K562 (cell line): Measurements from ENCODE around the gene ABT1. TPM values are rescaled to one million over a fixed set of nuclear protein-coding genes. Genes with fewer than 3 reads are reported as not detected.

Source experiments
- ARID2 ChIP-seq: fragments of 450-650 bp; IDR thresholded peaks from 2 replicates; pipeline ENCODE4 v1.6.1; 2017; ENCODE audit warnings: antibody characterized with exemption, mild to moderate bottlenecking
- BRD9 ChIP-seq: fragments of 450-650 bp; IDR thresholded peaks from 2 replicates; pipeline ENCODE4 v1.6.1; 2018; ENCODE audit warnings: low read depth; ENCODE audit not compliant: partially characterized antibody
- EWSR1 ChIP-seq: fragments of 450-650 bp; IDR thresholded peaks from 2 replicates; pipeline ENCODE4 v1.6.1; 2018; ENCODE audit warnings: borderline replicate concordance, mild to moderate bottlenecking, low read depth, moderate library complexity; ENCODE audit not compliant: partially characterized antibody
- FOSL1 ChIP-seq: fragments of 200-800 bp; sonication (Bioruptor generic); conservative IDR thresholded peaks from 2 replicates; pipeline ENCODE4 v1.6.1; 2016; ENCODE audit warnings: missing genetic modification characterization, missing compliant biosample characterization
- FOXJ3 ChIP-seq: sonication (generic); formaldehyde crosslinking; IDR thresholded peaks from 2 replicates; pipeline ENCODE4 v1.4.0; 2020; ENCODE audit warnings: mild to moderate bottlenecking, missing genetic modification reagents
- GATAD2B ChIP-seq: fragments of 450-650 bp; IDR thresholded peaks from 2 replicates; pipeline ENCODE4 v1.6.1; 2017; ENCODE audit warnings: mild to moderate bottlenecking, borderline replicate concordance
- HDGF ChIP-seq: fragments of 450-650 bp; IDR thresholded peaks from 2 replicates; pipeline ENCODE4 v1.6.1; 2016
- NFYB ChIP-seq: IDR thresholded peaks from 2 replicates; pipeline ENCODE4 v1.6.1; 2011; ENCODE audit warnings: mild to moderate bottlenecking, moderate library complexity; ENCODE audit not compliant: insufficient read length; ENCODE audit errors: extremely low read depth
- NR2C2 ChIP-seq, 2 experiments: fragments of 200-800 bp in 1 of 2; sonication (Bioruptor generic) in 1 of 2; sonication (generic) in 1 of 2; formaldehyde crosslinking in 1 of 2; IDR thresholded peaks; 2 replicates each; pipeline versions ENCODE4 v1.6.1 to v1.8.0; 2016 to 2022; ENCODE audit warnings: mild to moderate bottlenecking in 1 of 2, missing compliant biosample characterization in 1 of 2, missing genetic modification characterization in 1 of 2, missing genetic modification reagents in 1 of 2
- POLR2A ChIP-seq: fragments of 450-650 bp; conservative IDR thresholded peaks from 2 replicates; pipeline ENCODE4 v1.6.1; 2016
- STAT5B ChIP-seq: fragments of 250-450 bp; sonication (Bioruptor Pico); IDR thresholded peaks from 2 replicates; pipeline ENCODE4 v1.8.0; 2021; ENCODE audit warnings: mild to moderate bottlenecking, inconsistent platforms
- STAT6 ChIP-seq: sonication (generic); formaldehyde crosslinking; IDR thresholded peaks from 2 replicates; pipeline ENCODE4 v1.8.1; 2023; ENCODE audit warnings: mild to moderate bottlenecking, missing genetic modification reagents
- TCF3 ChIP-seq: sonication (generic); formaldehyde crosslinking; IDR thresholded peaks from 2 replicates; pipeline ENCODE4 v1.4.0; 2020; ENCODE audit warnings: mild to moderate bottlenecking, missing genetic modification reagents
- TFE3 ChIP-seq: fragments of 450-650 bp; formaldehyde crosslinking; IDR thresholded peaks from 2 replicates; pipeline ENCODE4 v1.4.0; 2020; ENCODE audit warnings: mild to moderate bottlenecking, mixed read lengths
- THAP7 ChIP-seq: fragments of 250-450 bp; sonication (Bioruptor Pico); IDR thresholded peaks from 2 replicates; pipeline ENCODE4 v1.5.0; 2021
- THRAP3 ChIP-seq: fragments of 450-650 bp; IDR thresholded peaks from 2 replicates; pipeline ENCODE4 v1.6.1; 2016; ENCODE audit warnings: mild to moderate bottlenecking, inconsistent platforms, borderline replicate concordance
- XRCC5 ChIP-seq: fragments of 200-400 bp; formaldehyde crosslinking; IDR thresholded peaks from 2 replicates; pipeline ENCODE4 v1.6.1; 2017; ENCODE audit warnings: low read depth, mild to moderate bottlenecking, low read length
- ZBTB9 ChIP-seq: fragments of 450-650 bp; formaldehyde crosslinking; IDR thresholded peaks from 2 replicates; pipeline ENCODE4 v1.4.0; 2020; ENCODE audit warnings: mild to moderate bottlenecking, moderate library complexity
- ZKSCAN1 ChIP-seq: fragments of 150-350 bp; IDR thresholded peaks from 2 replicates; pipeline ENCODE4 v1.6.1; 2016; ENCODE audit warnings: low read depth, low read length
- ZNF316 ChIP-seq: fragments of 450-650 bp; IDR thresholded peaks from 2 replicates; pipeline ENCODE4 v1.6.1; 2016
- ZNF511 ChIP-seq: sonication (generic); formaldehyde crosslinking; IDR thresholded peaks from 2 replicates; pipeline ENCODE4 v1.8.0; 2022; ENCODE audit warnings: mild to moderate bottlenecking, missing genetic modification reagents
- ZNF696 ChIP-seq: fragments of 250-450 bp; sonication (Bioruptor Pico); conservative IDR thresholded peaks from 2 replicates; pipeline ENCODE4 v1.4.0; 2020; ENCODE audit warnings: mild to moderate bottlenecking, moderate library complexity
- polyA plus RNA-seq, 8 experiments: library from polyadenylated mRNA; depleted of rRNA in 4 of 8; stranded (reverse) in 5 of 8; unstranded in 3 of 8; fragments of >200 nt; fragmentation: Nextera tagmentation in 2 of 8; fragmentation: Illumina TruSeq in 1 of 8; extraction: Ambion mirVana in 2 of 8; extraction: Trizol in 1 of 8; gene quantifications; 2 replicates each; pipeline versions ENCODE4 v1.2.1 to v1.2.3, GENCODE V29; 2011 to 2014; ENCODE audit warnings: inconsistent platforms in 1 of 8, missing spikeins in 1 of 8
- total RNA-seq, 7 experiments: library from RNA; depleted of rRNA in 6 of 7; stranded (reverse); fragments of >200 nt in 6 of 7; fragmentation: Illumina TruSeq in 2 of 7; extraction: Trizol in 2 of 7; gene quantifications; 2 replicates each; pipeline versions ENCODE4 v1.2.1 to v1.2.3, GENCODE V29; 2011 to 2021; ENCODE audit warnings: low replicate concordance in 1 of 7

Gene ABT1
- total and polyA plus RNA-seq, 9 of the 15 experiments (the other 6 are each of a cell fraction or from before 2014, with no cell fraction given), result 8.8 to 52.7 (median 40.7) TPM

GRCh38 chr6:26556263-26557070 is 40.3 kb upstream of the ABT1 start (continued):
- TF ChIP-seq NR2C2 (CRISPR knock-in tag; IDR thresholded peaks at IDR 0.05) (no peak), NR2C2 (tag; IDR thresholded peaks at IDR 0.05) (0 out of 2 replicates have a peak, but pooled peaks have one; percentile 26), ZNF696 (CRISPR knock-in tag) (no peak), ARID2 (no peak), THAP7 (CRISPR knock-in tag) (no peak), XRCC5 (peak; percentile 24; the same call in 1 of the 2 replicates), FOXJ3 (CRISPR knock-in tag) (no peak), ZKSCAN1 (no peak), STAT6 (CRISPR knock-in tag) (no peak; the same call in 1 of the 2 replicates), POLR2A (no peak), ZNF511 (CRISPR knock-in tag) (no peak), ZBTB9 (no peak), TCF3 (no peak; the same call in 1 of the 2 replicates), HDGF (no peak; the same call in 1 of the 2 replicates), EWSR1 (no peak), THRAP3 (no peak), STAT5B (CRISPR knock-in tag) (no peak), FOSL1 (peak; percentile 60), NFYB (no peak), GATAD2B (peak; percentile 89; the same call in 1 of the 2 replicates), TFE3 (CRISPR knock-in tag) (no peak), ZNF316 (no peak), BRD9 (peak; percentile 98)
